Activated CD8-positive, alpha-beta memory T cell treated with anti-CD3 and anti-CD28 coated beads for 1 hour (primary cell): ENCODE data around the gene RPS19.
"Not testable (repeated sequence)": the region's sequence is repeated elsewhere in the genome, so short reads cannot be mapped to it uniquely, and the experiment has no call there.

Source experiments
- DNase-seq, 2 donors: peaks; one replicate each; pipeline ENCODE4 v3.0.0-alpha.2; 2020; ENCODE audit warnings: low read depth in 1 of 2; ENCODE audit errors: extremely low read depth in 1 of 2

The RPS19 gene

GRCh38 chr19:41859213-41859617, 840 bp upstream of the RPS19 start:
- no peak for DNase-seq

GRCh38 chr19:41860419-41861115, 512 bp downstream of the RPS19 start:
- no peak for DNase-seq

DNA sequence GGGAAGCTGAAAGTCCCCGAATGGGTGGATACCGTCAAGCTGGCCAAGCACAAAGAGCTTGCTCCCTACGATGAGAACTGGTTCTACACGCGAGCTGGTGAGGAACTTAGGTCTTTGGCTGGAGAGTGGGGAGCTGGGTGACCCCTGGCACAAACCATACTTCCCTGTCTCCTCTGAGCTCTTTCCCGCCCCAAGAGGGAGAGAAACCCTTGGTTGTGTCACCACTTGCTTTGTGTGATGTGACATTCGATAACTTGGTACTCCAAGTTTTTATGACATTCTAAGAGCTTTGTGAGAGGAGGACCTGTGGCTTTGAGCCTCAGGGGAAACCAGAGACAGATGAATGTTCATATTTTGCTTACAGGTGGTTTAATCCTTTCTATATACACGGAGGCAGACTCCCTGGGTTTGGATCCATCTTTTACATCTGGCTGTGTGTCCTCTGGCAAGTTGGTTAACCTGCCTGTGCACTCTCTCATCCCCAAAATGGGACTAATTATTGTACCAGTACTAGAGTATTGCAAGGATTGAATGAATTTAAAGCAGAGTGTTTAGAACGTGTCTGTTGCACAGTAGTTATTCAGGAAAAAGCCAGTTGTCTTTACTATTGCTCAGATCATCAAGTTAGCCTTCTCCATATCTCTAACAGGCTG, 1.2 kb downstream of the RPS19 start:
- DNase-seq, result no peak

DNA sequence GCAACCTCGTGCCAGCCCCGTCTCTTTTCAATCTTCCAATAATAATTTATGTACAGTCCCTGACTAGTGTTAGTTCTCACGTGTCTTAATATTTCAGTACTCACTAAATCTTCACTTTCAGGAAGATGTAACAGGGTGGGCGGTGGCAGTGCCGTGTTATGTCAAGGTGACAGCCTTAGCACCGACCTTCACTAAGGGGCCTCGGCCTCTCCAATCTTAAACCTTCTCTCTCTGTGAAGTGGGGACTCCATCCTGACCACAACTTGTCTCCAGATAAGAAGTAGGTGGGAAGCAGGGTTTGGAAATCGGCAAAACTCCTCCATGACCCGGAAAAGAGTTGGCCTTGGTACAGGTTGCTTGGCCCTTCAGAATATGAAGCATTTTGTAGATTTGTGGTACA, 1.8 kb downstream of the RPS19 start:
- no peak for DNase-seq

DNA sequence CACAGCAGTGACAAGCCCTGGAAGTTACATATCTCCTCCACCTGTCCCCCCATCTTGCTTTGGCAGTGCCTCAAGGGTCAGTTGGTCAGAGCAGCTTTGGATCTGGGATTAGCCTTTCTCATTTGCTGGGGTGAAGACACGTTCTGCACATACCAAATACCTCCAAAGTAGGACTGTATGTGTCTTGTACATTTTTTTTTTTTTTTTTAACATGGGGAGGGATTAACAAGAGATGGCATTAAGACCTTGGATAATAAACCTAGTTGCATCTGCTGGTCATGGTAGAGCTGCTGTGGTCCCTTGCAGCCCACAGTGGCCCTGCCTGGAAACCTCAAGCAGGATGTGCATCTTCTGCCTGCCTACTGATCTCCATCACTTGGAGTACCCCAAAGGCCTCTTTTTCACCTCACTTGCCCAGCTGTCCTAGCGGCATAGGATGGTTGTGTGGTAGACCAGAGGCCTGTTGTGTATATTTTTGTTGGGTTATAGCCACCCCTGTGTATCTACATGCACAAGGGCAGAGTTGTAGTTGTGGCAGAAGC, 2.5 kb downstream of the RPS19 start:
- no peak for DNase-seq

DNA sequence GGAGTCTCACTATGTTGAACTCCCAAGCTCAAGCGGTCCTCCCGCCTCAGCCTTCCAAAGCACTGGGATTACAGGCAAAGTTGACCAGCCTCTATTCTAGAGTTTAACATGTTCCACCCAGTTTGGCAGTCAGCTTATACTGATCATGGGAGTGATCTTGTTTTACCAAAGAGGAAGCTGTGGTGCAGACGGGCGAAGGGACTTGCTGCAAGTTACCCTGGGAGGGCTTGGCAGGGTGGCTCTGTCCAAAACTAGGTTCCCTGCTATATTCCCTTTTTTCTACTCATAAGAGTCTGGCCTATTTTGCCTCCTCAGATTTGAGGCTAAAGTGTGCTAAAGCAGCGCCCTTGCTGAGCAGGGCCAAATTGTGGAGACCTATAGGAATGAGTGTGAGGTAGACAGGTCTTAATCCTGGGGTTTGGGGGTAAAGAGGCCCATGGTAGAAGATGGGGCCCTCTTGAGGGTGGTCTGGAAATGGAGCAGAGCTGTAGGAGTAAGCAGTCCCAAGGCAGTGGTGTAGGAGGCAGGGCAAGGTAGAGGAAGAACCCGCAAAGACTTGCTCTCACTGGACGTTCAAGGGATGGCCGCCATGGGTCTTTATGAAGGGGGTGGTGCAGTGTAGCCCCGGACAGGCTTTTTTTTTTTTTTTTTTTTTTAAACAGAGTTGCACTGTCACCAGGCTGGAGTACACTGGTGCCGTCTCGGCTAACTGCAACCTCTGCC, 3.3 kb downstream of the RPS19 start:
- DNase-seq, result no peak

DNA sequence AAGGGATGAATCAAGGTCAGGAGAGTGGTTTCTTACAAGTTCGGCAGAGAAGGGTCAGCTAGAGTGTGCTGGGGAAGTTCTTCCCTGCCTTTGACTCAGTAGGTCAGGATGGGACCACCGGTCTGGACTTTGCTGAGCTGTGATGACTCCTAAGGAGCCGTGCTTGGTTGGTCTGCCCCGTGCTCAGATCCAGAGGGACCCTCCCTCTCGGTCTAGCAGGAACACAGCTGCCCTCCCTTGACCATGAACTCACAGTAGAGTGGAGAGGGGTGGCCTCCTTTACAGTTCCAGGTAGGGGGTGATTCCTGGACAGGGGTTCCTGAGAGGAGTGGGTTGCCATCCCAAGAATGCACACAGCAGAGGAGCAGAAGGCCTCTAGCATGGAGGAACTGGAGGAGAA, 4.3 kb downstream of the RPS19 start:
- DNase-seq, result no peak

DNA sequence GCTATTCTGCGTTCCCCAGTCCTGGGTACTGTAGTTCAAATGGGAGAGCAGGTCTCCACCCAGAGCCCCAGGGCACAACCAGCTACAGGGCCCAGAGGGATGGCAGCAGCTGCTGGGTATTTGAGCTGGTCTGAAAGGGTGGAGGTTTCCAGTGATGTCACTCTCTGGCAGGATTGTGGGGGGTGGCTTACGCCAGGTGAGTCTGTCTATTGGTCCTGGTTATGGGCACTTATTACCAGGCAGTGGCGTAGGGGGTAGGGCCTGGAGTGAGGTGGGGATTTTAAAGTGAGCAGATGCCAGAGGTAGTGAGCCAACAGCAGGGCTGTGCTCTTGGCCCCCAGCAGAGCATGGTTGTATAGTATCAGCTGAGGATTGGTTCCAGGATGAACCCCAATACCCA, 6.2 kb downstream of the RPS19 start:
- DNase-seq, result no peak

DNA sequence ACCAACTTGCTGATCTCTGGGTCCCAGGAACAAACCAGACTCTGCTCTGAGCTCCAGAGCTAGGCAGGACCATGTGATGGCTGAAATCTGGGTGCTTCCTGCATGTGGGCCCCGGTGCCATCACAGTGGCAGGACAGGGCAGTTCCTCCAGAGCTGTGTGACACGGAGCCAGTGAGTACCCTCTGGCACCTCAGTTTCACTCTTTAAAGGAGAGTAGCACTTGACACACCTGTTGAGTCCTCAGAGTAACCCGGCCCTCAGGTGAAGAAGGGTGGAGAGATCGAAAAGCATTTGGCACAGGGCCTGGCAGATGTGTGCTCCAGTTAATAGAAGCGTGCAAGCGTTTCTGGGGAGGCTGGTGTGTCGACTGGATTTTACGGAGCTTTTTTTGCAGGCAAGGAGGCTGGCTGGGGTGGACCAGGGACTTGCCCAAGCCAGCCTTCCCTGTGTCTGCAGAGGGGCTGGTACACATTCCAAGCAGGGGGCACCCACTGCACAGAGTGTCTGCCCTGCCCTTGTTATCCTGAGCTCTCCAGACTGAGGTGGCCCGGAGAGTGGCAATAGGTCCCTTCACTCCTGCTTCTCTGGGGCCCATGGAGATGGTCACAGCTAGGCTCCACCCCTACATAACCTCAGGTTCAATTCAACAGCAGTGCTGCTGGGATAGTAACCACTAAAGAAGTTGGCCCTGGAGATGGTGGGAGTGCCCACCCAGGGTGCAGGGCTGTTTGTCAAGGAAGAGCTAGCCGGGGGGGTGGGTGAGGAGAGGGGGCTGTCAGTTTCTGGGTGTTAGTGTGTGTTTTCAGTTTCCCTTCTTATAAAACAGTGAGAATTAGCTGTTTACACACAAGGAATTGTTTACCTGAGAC, 8.3 kb downstream of the RPS19 start:
- DNase-seq, result no peak

DNA sequence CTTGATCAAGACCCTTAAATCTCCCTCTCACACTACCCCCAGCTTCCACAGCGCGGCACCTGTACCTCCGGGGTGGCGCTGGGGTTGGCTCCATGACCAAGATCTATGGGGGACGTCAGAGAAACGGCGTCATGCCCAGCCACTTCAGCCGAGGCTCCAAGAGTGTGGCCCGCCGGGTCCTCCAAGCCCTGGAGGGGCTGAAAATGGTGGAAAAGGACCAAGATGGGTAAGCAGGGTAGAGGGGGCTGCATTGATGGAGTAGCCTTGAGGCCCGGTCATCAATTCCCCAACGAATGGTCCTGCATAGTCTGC, 8.9 kb downstream of the RPS19 start:
- DNase-seq, result no peak

GRCh38 chr19:41869374-41869955, 9.4 kb downstream of the RPS19 start:
- no peak for DNase-seq

- no peak for DNase-seq
Observed at GRCh38 chr19:41870401-41870873, 10.4 kb downstream of the RPS19 start.

- no peak for DNase-seq
Observed at GRCh38 chr19:41871573-41872383, 11.7 kb downstream of the RPS19 start.

DNA sequence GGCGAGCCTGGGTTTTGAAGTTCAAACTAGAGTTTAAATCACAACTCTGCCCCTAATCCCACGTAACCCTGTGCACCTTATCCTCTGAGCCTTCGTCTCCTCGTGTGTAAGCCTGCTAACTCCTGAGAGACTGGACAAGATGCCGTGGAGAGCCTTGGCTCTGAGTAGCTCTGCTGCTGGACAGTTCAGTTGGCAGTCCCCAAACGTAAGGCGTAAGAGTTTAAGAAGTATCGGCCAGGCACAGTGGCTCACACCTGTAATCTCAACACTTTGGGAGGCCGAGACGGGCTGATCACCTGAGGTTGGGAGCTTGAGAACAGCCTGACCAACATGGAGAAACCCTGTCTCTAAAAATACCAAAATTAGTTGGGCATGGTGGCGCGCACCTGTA, 12.3 kb downstream of the RPS19 start:
- no peak for DNase-seq

GRCh38 chr19:41872775-41873647, 13.0 kb downstream of the RPS19 start:
- peak in 1 of 2 donors; percentile 50 for DNase-seq

DNA sequence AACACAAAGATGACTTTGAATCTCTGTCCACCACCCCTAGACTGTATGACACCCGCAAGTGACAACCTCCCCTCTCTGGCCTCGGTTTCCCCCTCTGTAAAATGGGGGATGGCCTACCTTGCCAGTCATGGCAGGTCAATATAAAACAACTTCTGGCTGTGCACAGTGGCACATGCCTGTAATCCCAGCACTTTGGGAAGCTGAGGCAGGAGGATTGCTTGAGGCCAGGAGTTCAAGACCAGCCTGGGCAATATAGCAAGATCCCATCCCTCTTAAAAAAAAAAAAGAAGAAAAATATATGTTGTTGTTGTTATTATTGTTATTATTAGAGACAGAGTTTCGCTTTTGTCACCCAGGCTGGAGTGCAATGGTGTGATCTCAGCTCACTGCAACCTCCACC, 15.9 kb downstream of the RPS19 start:
- DNase-seq, result not testable (repeated sequence)

GRCh38 chr19:41876847-41877832, 17.1 kb downstream of the RPS19 start, which contains the start of gene CD79A:
CD79A (plus strand) TSS chr19:41877279; CDS start chr19:41877305, 26 bp downstream.
- no peak for DNase-seq
